Astrocyte (in vitro differentiated cells and primary cell): ENCODE results near the gene SAXO2.
"Not testable (repeated sequence)": the region's sequence is repeated elsewhere in the genome, so short reads cannot be mapped to it uniquely, and the experiment has no call there.

Experiments
- CTCF ChIP-seq: IDR thresholded peaks from 2 replicates; pipeline ENCODE4 v1.5.1; 2011; ENCODE audit warnings: low read depth, mild to moderate bottlenecking, inconsistent platforms, low read length, moderate library complexity; ENCODE audit not compliant: insufficient read depth
- EZH2 ChIP-seq: IDR thresholded peaks from 2 replicates; pipeline ENCODE4 v1.6.1; 2012; ENCODE audit warnings: mild to moderate bottlenecking, low read length, inconsistent platforms; ENCODE audit not compliant: insufficient read depth

DNA sequence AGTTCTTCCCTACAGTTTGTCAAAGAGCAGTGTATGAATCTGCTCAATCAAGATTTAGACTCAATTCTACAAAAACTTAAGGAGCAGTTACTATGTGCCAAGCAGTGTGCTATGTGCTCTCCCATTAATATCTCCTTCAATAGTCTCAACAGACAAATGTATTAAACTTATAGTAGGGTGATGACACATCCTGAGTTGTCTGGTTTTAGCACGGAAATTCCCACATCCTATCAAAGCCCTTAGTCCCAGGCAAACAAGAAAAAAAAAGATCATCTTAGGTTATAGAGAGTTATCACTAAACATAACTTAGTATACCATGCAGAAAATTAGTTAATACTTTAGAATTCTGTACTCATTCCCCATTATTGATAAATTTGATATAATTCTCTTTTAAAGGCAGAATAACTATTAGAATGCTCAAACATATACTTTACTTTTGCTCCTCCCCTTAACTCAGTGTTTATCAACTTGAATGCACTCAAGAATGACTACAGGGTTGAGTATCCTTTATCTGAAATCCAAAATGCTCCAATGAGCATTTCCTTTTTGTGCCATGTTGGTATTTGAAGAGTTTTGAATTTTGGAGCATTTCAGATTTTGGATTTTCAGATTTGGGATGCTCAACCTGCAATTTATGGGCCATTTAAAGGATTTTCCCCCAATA, 20.6 kb upstream of the SAXO2 start:
- TF ChIP-seq EZH2, CTCF: not testable (repeated sequence)
